ENCODE measurements around the gene DEXI.

DNA sequence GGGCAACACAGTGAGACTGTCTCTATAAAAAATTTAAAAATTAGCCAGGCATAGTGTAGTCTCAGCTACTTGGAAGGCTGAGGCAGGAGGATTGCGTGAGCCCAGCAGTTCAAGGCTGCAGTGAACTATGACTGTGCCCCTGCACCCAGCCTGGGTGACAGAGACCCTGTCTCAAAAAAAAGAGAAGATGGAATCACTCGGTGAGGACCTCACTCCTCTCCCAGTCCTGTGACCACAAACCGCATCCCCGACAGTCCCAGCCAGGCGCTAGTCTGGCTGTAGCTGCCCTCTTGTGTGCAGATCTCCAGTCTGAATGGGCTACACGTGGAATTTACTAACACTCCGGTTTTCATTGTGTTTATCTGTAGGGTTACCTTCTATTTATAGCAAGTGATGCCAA, 11.1 kb downstream of the DEXI start:
- TF ChIP-seq PPARG (CRISPR knock-in tag; conservative IDR thresholded peaks at IDR 0.05) (no peak), POLR2A (IDR thresholded peaks at IDR 0.05; ENCODE audit: insufficient read depth in 1 of 2, low read depth in 2 of 2, low read length in 2 of 2) (no peak), TAF1 (CRISPR knock-in tag; IDR thresholded peaks at IDR 0.05) (no peak), PTBP1 (IDR thresholded peaks at IDR 0.05; ENCODE audit: low read depth, low read length, poor library complexity, severe bottlenecking) (no peak), ZNF383 (CRISPR knock-in tag; IDR thresholded peaks at IDR 0.05; ENCODE audit: borderline replicate concordance) (no peak), SP2 (CRISPR knock-in tag; IDR thresholded peaks at IDR 0.05) (no peak), EZH2 (conservative IDR thresholded peaks at IDR 0.05; ENCODE audit: low read depth, low read length) (no peak)
- TF ChIP-seq, protein P1, sequence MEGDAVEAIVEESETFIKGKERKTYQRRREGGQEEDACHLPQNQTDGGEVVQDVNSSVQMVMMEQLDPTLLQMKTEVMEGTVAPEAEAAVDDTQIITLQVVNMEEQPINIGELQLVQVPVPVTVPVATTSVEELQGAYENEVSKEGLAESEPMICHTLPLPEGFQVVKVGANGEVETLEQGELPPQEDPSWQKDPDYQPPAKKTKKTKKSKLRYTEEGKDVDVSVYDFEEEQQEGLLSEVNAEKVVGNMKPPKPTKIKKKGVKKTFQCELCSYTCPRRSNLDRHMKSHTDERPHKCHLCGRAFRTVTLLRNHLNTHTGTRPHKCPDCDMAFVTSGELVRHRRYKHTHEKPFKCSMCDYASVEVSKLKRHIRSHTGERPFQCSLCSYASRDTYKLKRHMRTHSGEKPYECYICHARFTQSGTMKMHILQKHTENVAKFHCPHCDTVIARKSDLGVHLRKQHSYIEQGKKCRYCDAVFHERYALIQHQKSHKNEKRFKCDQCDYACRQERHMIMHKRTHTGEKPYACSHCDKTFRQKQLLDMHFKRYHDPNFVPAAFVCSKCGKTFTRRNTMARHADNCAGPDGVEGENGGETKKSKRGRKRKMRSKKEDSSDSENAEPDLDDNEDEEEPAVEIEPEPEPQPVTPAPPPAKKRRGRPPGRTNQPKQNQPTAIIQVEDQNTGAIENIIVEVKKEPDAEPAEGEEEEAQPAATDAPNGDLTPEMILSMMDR (CRISPR knock-in tag; IDR thresholded peaks at IDR 0.05): no peak
- TF ChIP-seq, protein P2, sequence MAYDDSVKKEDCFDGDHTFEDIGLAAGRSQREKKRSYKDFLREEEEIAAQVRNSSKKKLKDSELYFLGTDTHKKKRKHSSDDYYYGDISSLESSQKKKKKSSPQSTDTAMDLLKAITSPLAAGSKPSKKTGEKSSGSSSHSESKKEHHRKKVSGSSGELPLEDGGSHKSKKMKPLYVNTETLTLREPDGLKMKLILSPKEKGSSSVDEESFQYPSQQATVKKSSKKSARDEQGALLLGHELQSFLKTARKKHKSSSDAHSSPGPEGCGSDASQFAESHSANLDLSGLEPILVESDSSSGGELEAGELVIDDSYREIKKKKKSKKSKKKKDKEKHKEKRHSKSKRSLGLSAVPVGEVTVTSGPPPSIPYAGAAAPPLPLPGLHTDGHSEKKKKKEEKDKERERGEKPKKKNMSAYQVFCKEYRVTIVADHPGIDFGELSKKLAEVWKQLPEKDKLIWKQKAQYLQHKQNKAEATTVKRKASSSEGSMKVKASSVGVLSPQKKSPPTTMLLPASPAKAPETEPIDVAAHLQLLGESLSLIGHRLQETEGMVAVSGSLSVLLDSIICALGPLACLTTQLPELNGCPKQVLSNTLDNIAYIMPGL (CRISPR knock-in tag; IDR thresholded peaks at IDR 0.05; ENCODE audit: borderline replicate concordance in 1 of 2, low read depth in 1 of 2): no peak
